ENCODE measurements around the gene TMOD4. TPM values are rescaled to one million over a fixed set of nuclear protein-coding genes. Genes with fewer than 3 reads are reported as not detected.

TMOD4 gene
- total and polyA plus RNA-seq, 10 of the 15 experiments (the other 5 are each of a cell fraction or from before 2014, with no cell fraction given): 0.30 to 1.2 (median 0.50) TPM; not detected in 1

DNA sequence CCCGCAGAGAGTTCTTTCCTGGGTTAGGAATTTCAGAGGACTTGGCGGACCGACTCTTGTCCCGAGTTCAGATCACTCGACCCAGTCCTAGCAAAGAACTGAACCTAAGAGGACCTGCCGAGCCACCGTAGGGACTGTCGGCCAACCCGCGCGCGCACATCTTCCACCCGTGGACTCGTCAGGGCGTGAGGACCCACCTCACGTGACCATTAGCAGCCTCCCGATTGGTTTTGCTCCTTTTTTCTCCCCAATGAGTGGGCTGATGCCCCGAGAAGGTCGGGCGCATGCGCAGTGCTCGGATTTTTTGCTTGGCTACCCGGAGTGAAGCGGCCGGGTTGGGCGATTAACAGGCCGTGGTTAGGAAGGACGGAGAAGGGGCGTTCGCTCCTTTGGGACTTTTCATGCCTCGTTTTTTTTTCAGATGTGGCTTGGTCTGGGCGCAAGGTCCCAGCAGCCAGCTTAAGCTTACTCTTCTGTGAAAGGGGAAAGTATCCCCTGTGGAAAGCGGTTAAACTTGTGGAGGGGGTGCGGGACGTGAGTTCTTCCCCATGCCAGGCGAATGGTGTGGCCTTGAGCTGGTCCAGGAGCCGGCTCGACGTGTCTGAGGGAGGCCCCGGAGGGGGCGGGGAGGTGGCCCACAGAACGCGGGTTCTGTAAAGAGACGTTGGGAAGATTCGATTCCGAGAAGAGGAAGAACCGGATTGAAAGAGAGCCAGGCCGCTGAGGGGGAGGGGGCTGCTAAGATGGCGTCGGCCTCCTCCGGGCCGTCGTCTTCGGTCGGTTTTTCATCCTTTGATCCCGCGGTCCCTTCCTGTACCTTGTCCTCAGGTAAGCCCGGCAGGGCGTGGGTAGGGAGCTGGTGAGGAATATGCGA, 22.7 kb upstream of the TMOD4 start, which contains the start of gene PIP5K1A (continued):
- peak; percentile 81 for TF ChIP-seq ZNF687 (IDR thresholded peaks at IDR 0.05)
- TF ChIP-seq, protein P1, sequence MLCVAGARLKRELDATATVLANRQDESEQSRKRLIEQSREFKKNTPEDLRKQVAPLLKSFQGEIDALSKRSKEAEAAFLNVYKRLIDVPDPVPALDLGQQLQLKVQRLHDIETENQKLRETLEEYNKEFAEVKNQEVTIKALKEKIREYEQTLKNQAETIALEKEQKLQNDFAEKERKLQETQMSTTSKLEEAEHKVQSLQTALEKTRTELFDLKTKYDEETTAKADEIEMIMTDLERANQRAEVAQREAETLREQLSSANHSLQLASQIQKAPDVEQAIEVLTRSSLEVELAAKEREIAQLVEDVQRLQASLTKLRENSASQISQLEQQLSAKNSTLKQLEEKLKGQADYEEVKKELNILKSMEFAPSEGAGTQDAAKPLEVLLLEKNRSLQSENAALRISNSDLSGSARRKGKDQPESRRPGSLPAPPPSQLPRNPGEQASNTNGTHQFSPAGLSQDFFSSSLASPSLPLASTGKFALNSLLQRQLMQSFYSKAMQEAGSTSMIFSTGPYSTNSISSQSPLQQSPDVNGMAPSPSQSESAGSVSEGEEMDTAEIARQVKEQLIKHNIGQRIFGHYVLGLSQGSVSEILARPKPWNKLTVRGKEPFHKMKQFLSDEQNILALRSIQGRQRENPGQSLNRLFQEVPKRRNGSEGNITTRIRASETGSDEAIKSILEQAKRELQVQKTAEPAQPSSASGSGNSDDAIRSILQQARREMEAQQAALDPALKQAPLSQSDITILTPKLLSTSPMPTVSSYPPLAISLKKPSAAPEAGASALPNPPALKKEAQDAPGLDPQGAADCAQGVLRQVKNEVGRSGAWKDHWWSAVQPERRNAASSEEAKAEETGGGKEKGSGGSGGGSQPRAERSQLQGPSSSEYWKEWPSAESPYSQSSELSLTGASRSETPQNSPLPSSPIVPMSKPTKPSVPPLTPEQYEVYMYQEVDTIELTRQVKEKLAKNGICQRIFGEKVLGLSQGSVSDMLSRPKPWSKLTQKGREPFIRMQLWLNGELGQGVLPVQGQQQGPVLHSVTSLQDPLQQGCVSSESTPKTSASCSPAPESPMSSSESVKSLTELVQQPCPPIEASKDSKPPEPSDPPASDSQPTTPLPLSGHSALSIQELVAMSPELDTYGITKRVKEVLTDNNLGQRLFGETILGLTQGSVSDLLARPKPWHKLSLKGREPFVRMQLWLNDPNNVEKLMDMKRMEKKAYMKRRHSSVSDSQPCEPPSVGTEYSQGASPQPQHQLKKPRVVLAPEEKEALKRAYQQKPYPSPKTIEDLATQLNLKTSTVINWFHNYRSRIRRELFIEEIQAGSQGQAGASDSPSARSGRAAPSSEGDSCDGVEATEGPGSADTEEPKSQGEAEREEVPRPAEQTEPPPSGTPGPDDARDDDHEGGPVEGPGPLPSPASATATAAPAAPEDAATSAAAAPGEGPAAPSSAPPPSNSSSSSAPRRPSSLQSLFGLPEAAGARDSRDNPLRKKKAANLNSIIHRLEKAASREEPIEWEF (IDR thresholded peaks at IDR 0.05; ENCODE audit: insufficient replicate concordance, low read depth, low read length): no peak
- peak; percentile 78 for TF ChIP-seq TAF1 (IDR thresholded peaks at IDR 0.05; ENCODE audit: borderline replicate concordance, low read depth, low read length)
- TF ChIP-seq RAD21 (IDR thresholded peaks at IDR 0.05; ENCODE audit: insufficient read depth, low read depth, low read length): no peak
- no peak for TF ChIP-seq SMC3 (IDR thresholded peaks at IDR 0.05; ENCODE audit: borderline replicate concordance, low read length)
- TF ChIP-seq ETV6 (conservative IDR thresholded peaks at IDR 0.05 in 1 of 2, IDR thresholded peaks at IDR 0.05 in 1 of 2; ENCODE audit: borderline replicate concordance in 1 of 2, low read depth in 1 of 2): no peak
- TF ChIP-seq BMI1 (IDR thresholded peaks at IDR 0.05; ENCODE audit: borderline replicate concordance): no peak
- 0 out of 2 replicates have a peak, but pooled peaks have one; percentile 5 for TF ChIP-seq TCF12 (IDR thresholded peaks at IDR 0.05; ENCODE audit: low read depth, low read length)
- no peak for TF ChIP-seq HSF1 (IDR thresholded peaks at IDR 0.05; ENCODE audit: low read depth, low read length)
- TF ChIP-seq NFYA (IDR thresholded peaks at IDR 0.05; ENCODE audit: borderline replicate concordance, low read depth, low read length): peak; percentile 14; the same call in 1 of the 2 replicates
- 0 out of 2 replicates have a peak, but pooled peaks have one; percentile 30 for TF ChIP-seq ATF7 (IDR thresholded peaks at IDR 0.05; ENCODE audit: low read depth)
- TF ChIP-seq ZNF24 (IDR thresholded peaks at IDR 0.05): no peak
- TF ChIP-seq CEBPB (IDR thresholded peaks at IDR 0.05; ENCODE audit: borderline replicate concordance in 1 of 2, low read depth in 2 of 2, low read length in 2 of 2): no peak
- TF ChIP-seq FOXM1 (IDR thresholded peaks at IDR 0.05; ENCODE audit: low read depth, low read length): no peak
- TF ChIP-seq ZZZ3 (IDR thresholded peaks at IDR 0.05; ENCODE audit: control insufficient read depth, insufficient read length, low read depth): no peak
- no peak for TF ChIP-seq NR2C2 (IDR thresholded peaks at IDR 0.05; ENCODE audit: borderline replicate concordance, control insufficient read depth, insufficient read length, low read depth)

Data from GM12878 (cell line).